Motor neuron (in vitro differentiated cells): ENCODE results near the gene PHETA1. TPM values are rescaled to one million over a fixed set of nuclear protein-coding genes. Genes with fewer than 3 reads are reported as not detected.
A peak's percentile ranks its signal among the peaks of the same experiment; 100 is the strongest.
"Not testable (repeated sequence)": the region's sequence is repeated elsewhere in the genome, so short reads cannot be mapped to it uniquely, and the experiment has no call there.

Experiments used
- ATAC-seq, 8 experiments: fragments of 200-7000 bp; cut with Tn5 transposase; replicated peaks in 6 of 8; 2 replicates each; pipeline ENCODE4 v1.8.0; 2021; ENCODE audit warnings: mild to moderate bottlenecking in 8 of 8, moderate library complexity in 8 of 8
- H3K27ac ChIP-seq, 2 donors: fragments of 250-450 bp; sonication (Bioruptor Pico); 2 replicates each; pipeline ENCODE4 v1.9.0; 2021; ENCODE audit warnings: antibody characterized with exemption in 2 of 2, mild to moderate bottlenecking in 2 of 2, moderate library complexity in 1 of 2
- H3K4me1 ChIP-seq, 2 donors: fragments of 250-450 bp; sonication (Bioruptor Pico); replicated peaks in 1 of 2; 2 replicates each; pipeline ENCODE4 v1.6.1; 2021; ENCODE audit warnings: antibody characterized with exemption in 2 of 2, mild to moderate bottlenecking in 2 of 2, moderate library complexity in 1 of 2
- H3K4me3 ChIP-seq, 5 donors: fragments of 250-450 bp; sonication (Bioruptor Pico); 2 replicates each; pipeline ENCODE4 v1.9.0; 2021; ENCODE audit warnings: antibody characterized with exemption in 5 of 5, mild to moderate bottlenecking in 5 of 5, moderate library complexity in 4 of 5
- whole genome bisulfite sequencing, 10 experiments: fragments of 450-650 bp; shearing (Covaris generic); methylation state at CpG; one replicate each; pipeline ENCODE4 v1.0.0; 2022; 5-methylcytosine and 5-hydroxymethylcytosine counted together
- in situ Hi-C, 9 experiments: fragments of 400-800 bp; cut with MboI; loops; one replicate each; pipeline ENCODE4 v1.15.0; 2021; ENCODE audit warnings: low sequenced_read_pairs in 9 of 9, low pct_unique_long_range_greater_than_20kb in 2 of 9; ENCODE audit not compliant: unreplicated experiment in 9 of 9
- total RNA-seq, 8 experiments: library from RNA; unstranded; fragments of 300-600 nt; gene quantifications; 2 replicates each; pipeline versions ENCODE4 v1.2.3 to v1.2.4, GENCODE V29; 2022

PHETA1 gene
- total RNA-seq, 8 experiments from 2014 or later: 4.2 to 14.4 (median 6.4) TPM

DNA sequence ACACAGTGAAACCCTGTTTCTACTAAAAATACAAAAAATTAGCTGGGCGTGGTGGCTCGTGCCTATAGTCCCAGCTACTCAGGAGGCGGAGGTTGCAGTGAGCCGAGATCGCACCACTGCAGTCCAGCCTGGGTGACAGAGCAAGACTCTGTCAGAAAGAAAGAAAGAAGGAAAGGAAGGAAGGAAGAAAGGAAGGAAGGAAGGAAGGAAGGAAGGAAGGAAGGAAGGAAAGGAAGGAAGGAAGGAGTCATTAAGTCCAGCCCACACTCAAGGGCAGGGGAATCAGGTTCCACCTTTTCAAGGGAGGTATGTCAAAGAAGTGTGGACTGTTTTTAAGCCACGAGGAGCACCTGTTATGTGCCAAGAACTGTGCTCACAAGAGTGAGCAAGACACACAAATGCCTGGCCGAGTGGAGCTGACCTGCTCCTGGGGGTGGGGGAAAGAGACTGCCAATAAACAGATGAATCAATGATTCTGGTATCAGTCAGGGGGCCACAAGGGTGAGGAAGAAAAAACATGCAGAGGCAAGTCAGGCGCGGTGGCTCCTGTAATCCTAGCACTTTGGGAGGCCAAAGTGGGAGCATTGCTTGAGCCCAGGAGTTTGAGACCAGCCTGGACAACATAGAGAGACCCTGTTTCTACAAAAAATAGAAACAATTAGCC is 31.0 kb upstream of the PHETA1 start:
- ATAC-seq, H3K27ac ChIP-seq, H3K4me1 ChIP-seq, H3K4me3 ChIP-seq: not testable (repeated sequence)
- WGBS, 10 experiments: 0 to 93% (median 86%) methylated on average over 1 to 5 of the region's 9 CpGs; no CpG with 5 or more reads in 2 of the 10 experiments
- in situ Hi-C loops: loop anchor here in 1 of 9 experiments (25.0 kb wide), 1 partner anchor 137 kb away; no protein-coding TSS in a partner anchor

DNA sequence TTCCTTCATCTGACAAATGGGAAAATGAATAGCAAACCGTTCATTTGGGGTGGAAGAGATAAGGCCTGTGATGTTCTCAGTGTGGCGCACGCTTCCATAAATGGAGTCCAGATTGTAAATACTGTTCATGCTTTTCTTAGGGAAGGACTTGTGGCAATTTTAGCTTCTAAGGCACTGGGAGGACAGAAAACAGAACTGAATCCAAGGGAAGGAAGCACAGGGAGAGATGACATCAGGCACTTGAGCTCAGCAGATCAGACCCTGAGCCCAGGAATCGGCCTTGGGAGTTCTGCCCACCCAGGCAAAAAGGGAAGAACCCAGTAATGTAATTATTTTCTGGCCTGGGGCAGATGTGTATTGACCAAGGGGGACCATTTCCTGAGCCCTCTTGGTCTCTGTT is 29.6 kb upstream of the PHETA1 start:
- WGBS, 10 experiments: 83 to 100% (median 100%) methylated on average over 1 to 3 of the region's 4 CpGs; no CpG with 5 or more reads in 6 of the 10 experiments
- Histone ChIP-seq H3K4me1 (peaks cover 0 to 2% of the 10 kb centered on the region in 2 donors), H3K4me3 (no peak overlapping the region), H3K27ac (no peak overlapping the region)
- ATAC-seq: no peak
- in situ Hi-C loops: loop anchor here in 1 of 9 experiments (25.0 kb wide), 1 partner anchor 139 kb away; no protein-coding TSS in a partner anchor

DNA sequence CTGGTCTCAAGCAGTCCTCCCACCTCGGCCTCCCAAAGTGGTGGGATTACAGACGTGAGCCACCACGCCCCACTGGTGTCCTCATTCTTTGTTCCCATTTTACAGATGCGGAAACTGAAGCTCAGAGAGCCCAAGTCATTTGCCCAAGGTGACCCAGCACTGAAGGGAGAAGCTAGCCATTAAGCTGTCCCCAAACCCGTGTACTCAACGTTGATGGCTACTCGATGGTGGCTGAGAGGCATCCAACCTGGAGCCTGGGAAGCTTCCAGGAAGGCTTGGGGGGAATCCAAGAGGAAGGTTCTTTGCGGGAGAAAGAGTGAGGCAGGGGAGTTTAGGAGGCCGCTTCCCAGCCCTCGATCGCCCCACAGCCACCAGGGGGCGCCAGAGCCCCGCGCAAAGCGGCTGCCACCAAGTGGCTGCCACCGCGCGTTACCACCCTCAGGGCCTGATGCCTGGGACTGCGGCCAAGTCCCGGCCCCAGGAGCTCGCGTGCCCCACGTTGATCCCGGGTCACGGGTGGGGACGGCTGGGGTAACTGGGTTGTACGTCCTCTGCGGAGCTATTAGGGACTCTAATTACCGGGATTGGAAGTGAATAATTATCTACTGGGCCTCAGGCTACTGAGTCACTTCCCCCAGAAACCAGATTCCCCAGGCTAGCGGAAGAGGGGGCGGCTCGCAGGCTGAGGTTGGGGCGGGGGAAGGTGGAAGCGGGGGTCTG is 28.0 kb upstream of the PHETA1 start:
- Histone ChIP-seq H3K4me3 (no peak overlapping the region), H3K27ac (no peak overlapping the region), H3K4me1 (no peaks in the 10 kb centered on the region)
- 0 to 36% (median 10%) methylated on average over 1 to 14 of the region's 34 CpGs; no CpG with 5 or more reads in 5 of the 10 experiments for WGBS, 10 experiments
- in situ Hi-C loops: loop anchor here in 1 of 9 experiments (25.0 kb wide), 1 partner anchor 140 kb away; no protein-coding TSS in a partner anchor
- peak; percentile 90 to 96 (median 92) for ATAC-seq

DNA sequence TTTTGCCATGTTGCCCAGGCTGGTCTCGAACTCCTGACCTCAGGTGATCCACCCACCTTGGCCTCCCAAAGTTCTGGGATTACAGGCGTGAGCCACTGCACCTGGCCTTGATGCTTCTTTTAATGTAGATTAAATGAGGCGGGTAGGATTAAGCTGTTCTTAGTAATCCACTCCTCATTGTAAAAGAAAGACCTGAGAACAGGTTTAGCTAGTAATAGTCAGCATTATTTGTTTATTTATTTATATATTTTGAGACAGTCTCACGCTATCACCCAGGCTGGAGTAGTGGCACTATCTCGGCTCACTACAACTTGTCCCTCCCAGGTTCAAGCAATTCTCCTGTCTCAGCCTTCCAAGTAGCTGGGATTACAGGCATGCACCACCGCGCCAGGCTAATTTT is 27.4 kb upstream of the PHETA1 start:
- not testable (repeated sequence) for H3K4me3 ChIP-seq, H3K4me1 ChIP-seq, ATAC-seq, H3K27ac ChIP-seq
- in situ Hi-C loops: loop anchor here in 1 of 9 experiments (25.0 kb wide), 1 partner anchor 141 kb away; no protein-coding TSS in a partner anchor
- 56 to 100% (median 93%) methylated on average over 1 to 6 of the region's 7 CpGs; no CpG with 5 or more reads in 3 of the 10 experiments for WGBS, 10 experiments

DNA sequence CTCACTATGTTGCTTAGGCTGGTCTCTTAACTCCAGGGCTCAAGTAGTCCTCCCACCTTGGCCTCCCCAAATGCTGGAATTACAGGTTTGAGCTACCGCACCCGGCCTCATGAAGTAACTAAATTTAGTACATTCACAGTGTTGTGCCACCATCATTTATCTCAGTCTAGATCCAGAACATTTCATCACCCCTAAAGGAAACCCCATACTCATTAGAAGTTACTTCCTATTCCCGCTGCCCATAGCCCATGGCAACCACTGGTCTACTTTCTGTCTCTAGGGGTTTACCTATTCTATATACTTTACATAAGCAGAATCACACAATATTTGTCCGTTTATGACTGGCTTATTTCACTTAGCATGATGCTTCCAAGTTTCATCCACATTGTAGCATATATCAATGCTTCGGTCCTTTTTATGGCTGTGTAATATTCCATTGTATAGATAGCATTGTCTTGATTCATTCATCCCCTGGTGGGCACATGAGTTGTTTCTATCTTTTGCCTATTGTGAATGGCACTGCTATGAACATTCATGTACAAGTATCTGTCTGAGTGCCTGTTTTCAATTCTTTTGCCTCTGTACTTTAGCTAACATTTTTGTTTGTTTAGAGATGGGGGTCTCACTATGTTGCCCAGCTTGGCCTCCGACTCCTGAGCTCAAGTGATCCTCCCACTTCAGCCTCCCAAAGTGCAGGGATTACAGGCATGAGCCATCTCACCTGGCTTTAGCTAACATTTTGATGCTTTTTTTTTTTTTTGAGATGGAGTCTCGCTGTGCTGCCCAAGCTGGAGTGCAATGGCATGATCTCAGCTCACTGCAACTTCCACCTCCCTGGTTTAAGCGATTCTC is 26.7 kb upstream of the PHETA1 start:
- H3K4me3 ChIP-seq: no peak overlapping the region
- WGBS, 10 experiments: 43 to 98% (median 87%) methylated on average over 1 to 8 of the region's 8 CpGs
- no peaks in the 10 kb centered on the region for H3K4me1 ChIP-seq
- H3K27ac ChIP-seq: no peak overlapping the region
- no peak for ATAC-seq
- in situ Hi-C loops: loop anchor here in 1 of 9 experiments (25.0 kb wide), 1 partner anchor 142 kb away; no protein-coding TSS in a partner anchor

DNA sequence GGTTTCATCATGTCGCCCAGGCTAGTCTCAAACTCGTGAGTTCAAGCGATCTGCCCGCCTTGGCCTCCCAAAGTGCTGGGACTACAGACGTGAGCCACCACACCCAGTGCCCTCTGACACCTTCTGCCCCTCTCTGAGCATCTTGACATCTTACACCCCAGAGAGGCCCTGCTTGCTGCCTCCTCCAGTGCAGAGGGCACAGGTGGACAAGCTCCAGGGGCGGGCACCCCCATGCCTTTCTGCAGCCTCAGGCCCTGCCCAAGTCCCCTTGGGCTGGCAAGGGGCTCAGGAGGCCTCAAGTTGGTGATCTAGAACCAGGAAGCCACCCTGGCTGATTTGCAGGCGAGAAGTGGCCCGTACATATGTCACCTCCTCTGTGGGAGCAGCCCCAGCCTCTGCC is 25.6 kb upstream of the PHETA1 start:
- 60 to 86% methylated on average over 2 to 4 of the region's 8 CpGs; no CpG with 5 or more reads in 8 of the 10 experiments for WGBS, 10 experiments
- no peak overlapping the region for H3K27ac ChIP-seq
- no peak for ATAC-seq
- H3K4me3 ChIP-seq: no peak overlapping the region
- no peaks in the 10 kb centered on the region for H3K4me1 ChIP-seq
- in situ Hi-C loops: loop anchor here in 1 of 9 experiments (25.0 kb wide), 1 partner anchor 143 kb away; no protein-coding TSS in a partner anchor

DNA sequence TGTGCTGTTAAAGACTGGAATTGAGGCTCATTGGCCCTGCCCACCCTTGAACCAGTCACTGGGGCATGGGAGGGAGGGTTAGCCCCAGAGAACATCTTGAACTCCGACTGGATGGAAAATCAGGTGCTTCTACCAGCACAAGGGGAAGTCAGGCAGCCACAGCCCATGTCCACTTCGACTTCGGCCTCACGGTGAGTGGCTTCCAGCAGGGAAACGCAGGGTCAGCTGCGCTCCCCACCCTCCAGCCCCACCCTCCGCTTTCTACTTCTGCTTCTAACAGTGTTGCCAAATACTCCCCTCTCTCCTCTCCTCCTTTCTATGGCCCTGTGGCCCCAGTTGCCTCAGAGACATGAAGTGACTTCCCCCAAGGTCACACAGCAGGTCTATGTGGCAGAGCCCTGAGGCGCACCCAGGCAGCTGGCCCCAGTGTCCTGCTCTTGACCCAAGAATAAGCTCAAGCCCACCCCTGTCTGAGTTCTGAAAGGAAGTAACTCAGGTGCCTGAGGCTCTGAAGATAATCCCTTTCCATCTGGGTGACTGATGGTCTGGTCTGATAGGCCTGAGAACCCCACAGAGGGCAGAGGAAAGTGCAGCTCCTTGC is 24.9 kb upstream of the PHETA1 start:
- no peak overlapping the region for H3K27ac ChIP-seq
- H3K4me3 ChIP-seq: no peak overlapping the region
- H3K4me1 ChIP-seq: no peaks in the 10 kb centered on the region
- ATAC-seq: peak in 2 of 8 experiments; percentile 11 to 24
- in situ Hi-C loops: loop anchor here in 1 of 9 experiments (25.0 kb wide), 1 partner anchor 144 kb away; no protein-coding TSS in a partner anchor
- 80 to 100% (median 86%) methylated on average over 1 to 7 of the region's 8 CpGs; no CpG with 5 or more reads in 7 of the 10 experiments for WGBS, 10 experiments

DNA sequence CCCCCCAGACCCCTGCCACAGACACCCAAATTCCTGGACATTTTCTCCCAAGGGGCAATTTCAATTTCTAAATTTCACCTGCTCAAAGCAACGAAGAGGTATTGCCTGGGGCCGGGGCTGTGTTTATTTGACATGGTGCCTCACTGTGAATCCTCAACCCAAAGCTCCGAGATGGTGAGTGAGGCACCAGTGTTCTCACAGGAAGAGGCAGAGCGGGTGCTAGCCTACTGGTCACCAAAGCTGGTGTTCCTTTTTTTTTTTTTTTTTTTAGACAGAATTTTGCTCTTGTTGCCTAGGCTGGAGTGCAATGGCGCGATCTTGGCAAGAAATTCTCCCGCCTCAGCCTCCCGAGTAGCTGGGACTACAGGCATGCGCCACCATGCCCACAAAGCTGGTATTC is 22.0 kb upstream of the PHETA1 start:
- Histone ChIP-seq H3K27ac (no peak overlapping the region), H3K4me1 (peaks cover 8 to 10% of the 10 kb centered on the region in 2 donors), H3K4me3 (no peak overlapping the region)
- in situ Hi-C loops: loop anchor here in 1 of 9 experiments (25.0 kb wide), 1 partner anchor 146 kb away; no protein-coding TSS in a partner anchor
- ATAC-seq: no peak
- 53 to 100% (median 83%) methylated on average over 1 to 8 of the region's 9 CpGs for WGBS, 10 experiments

DNA sequence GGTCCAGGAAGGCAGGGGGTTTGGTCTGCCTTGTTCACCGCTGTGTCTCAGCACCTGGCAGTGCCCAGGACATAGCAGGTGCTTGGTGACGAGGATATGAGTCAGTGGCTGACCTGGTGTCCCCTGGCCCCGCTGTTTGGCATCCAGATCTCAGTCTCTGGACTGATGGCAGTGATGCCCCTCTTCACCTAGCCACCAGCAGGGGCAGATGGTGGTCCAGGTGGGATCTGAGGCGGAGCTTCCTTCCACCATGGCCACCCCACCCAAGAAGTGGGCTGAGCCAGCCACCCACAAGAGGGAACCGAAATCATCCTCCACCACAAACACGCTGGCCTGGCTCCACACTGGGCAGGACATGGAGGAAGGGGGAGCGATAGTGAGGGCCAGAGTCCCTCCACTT is 20.7 kb upstream of the PHETA1 start:
- Histone ChIP-seq H3K4me1 (peaks cover 8 to 10% of the 10 kb centered on the region in 2 donors), H3K27ac (no peak overlapping the region), H3K4me3 (no peak overlapping the region)
- in situ Hi-C loops: loop anchor here in 1 of 9 experiments (25.0 kb wide), 1 partner anchor 148 kb away; no protein-coding TSS in a partner anchor
- 60 to 100% (median 86%) methylated on average over 1 to 2 of the region's 7 CpGs; no CpG with 5 or more reads in 5 of the 10 experiments for WGBS, 10 experiments
- no peak for ATAC-seq

DNA sequence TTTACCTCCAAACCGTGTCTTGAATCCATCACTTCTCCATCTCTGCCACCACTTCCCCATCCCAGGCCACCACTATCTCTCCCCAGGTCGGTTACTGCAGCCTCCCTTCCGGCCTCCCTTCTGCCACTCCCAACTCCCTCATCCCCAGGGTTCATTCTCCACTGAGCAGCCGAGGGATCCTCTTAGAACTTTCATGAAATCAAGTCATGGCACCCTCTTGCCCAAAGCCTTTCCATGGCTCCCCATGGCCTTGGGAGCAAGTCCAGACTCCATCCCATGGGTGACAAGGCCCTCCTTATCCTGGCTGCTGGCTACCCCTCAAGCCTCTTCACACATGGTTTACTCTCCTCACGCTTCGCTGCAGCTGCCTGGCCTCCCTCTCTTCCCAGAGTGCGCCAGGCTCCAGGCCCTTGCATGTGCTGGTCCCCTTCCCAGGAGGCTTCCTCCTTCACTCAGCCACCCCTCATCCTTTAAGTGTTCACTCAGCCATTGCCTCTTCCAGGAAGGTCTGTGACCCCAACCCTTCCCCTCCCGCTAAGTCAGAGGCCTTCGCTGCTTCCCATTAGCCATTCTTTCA is 18.9 kb upstream of the PHETA1 start:
- in situ Hi-C loops: loop anchor here in 1 of 9 experiments (25.0 kb wide), 1 partner anchor 149 kb away; no protein-coding TSS in a partner anchor
- peaks cover 8 to 10% of the 10 kb centered on the region in 2 donors for H3K4me1 ChIP-seq
- ATAC-seq: peak in 1 of 8 experiments; percentile 36
- no peak overlapping the region for H3K4me3 ChIP-seq
- WGBS, 10 experiments: 0 to 100% (median 83%) methylated on average over 1 to 7 of the region's 9 CpGs; no CpG with 5 or more reads in 1 of the 10 experiments
- no peak overlapping the region for H3K27ac ChIP-seq

DNA sequence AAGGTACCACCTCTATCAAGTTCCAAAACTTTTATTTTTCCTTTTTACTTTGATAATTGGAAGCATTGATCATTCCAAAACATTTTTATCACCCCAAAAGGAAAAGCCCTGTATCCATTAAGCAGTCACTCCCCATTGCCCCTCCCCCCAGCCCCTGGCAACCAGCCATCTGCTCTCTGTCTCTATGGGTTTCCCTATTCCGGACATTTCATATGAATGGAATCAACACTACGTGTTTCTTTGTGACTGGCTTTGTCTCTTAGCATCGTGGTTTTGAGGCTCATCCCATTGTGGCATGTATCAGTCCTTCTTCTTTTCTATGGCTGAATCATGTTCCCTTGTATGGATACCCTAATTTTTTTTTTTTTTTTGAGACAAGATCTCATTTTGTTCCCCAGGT is 18.0 kb upstream of the PHETA1 start:
- in situ Hi-C loops: loop anchor here in 1 of 9 experiments (25.0 kb wide), 1 partner anchor 150 kb away; no protein-coding TSS in a partner anchor
- H3K4me3 ChIP-seq: no peak overlapping the region
- ATAC-seq: peak in 5 of 8 experiments; percentile 62 to 81 (median 78)
- WGBS, 10 experiments: 0 to 27% (median 6%) methylated on average over 1 to 3 of the region's 3 CpGs; no CpG with 5 or more reads in 3 of the 10 experiments
- H3K27ac ChIP-seq: peak overlapping the region in 1 of 2 donors; percentile 35
- H3K4me1 ChIP-seq: peaks cover 8 to 10% of the 10 kb centered on the region in 2 donors
